Neural progenitor cell (in vitro differentiated cells): ENCODE results near the gene TMEM52B.

ENCODE experiments used
- EZH2phosphoT487 ChIP-seq: fragments of 200-600 bp; sonication (generic); IDR thresholded peaks from 2 replicates; pipeline ENCODE4 v1.6.1; 2017; ENCODE audit warnings: antibody characterized with exemption
- TF ChIP-seq, protein P1 (sequence below): fragments of 200-600 bp; sonication (generic); IDR thresholded peaks from 2 replicates; pipeline ENCODE4 v1.5.1; 2017; ENCODE audit warnings: antibody characterized with exemption, mild to moderate bottlenecking

DNA sequence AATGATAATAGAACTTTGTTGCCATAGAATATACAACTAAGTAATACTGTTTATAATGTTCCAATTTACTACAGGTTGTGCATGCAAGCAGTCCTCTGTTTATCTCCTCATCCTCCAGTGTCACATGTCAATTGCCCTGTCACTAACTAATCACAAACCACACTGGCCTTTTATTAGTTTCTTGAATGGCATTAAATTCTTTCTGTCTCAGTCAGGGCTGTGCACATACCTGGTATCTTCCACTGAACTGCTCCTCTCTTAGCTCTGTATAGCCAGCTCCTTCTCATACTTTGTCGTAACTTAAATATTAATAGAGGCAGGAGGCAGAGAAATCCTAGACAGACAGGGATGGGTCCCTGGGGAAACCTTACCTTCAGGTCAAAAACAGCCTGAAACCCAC, 57.9 kb downstream of the TMEM52B start:
- no peak for TF ChIP-seq EZH2phosphoT487
- TF ChIP-seq, protein P1, sequence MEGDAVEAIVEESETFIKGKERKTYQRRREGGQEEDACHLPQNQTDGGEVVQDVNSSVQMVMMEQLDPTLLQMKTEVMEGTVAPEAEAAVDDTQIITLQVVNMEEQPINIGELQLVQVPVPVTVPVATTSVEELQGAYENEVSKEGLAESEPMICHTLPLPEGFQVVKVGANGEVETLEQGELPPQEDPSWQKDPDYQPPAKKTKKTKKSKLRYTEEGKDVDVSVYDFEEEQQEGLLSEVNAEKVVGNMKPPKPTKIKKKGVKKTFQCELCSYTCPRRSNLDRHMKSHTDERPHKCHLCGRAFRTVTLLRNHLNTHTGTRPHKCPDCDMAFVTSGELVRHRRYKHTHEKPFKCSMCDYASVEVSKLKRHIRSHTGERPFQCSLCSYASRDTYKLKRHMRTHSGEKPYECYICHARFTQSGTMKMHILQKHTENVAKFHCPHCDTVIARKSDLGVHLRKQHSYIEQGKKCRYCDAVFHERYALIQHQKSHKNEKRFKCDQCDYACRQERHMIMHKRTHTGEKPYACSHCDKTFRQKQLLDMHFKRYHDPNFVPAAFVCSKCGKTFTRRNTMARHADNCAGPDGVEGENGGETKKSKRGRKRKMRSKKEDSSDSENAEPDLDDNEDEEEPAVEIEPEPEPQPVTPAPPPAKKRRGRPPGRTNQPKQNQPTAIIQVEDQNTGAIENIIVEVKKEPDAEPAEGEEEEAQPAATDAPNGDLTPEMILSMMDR = no peak
